Heart left ventricle (tissue), 16 donors: ENCODE measurements around the gene OR2A5. TPM values are rescaled to one million over a fixed set of nuclear protein-coding genes. Genes with fewer than 3 reads are reported as not detected.
A peak's percentile ranks its signal among the peaks of the same experiment; 100 is the strongest.

Source experiments
- ATAC-seq, 4 donors: fragments of 200-7000 bp; cut with Tn5 transposase; one replicate each; pipeline ENCODE4 v1.9.1; 2020 to 2022; ENCODE audit warnings: moderate library complexity in 4 of 4, mild to moderate bottlenecking in 3 of 4, moderate number of reproducible peaks in 1 of 4
- DNase-seq, 5 donors: peaks; one replicate each; pipeline ENCODE4 v3.0.0-alpha.2; 2020
- H3K27ac ChIP-seq, 12 donors: fragments of 200-600 bp; sonication (generic) in 4 of 12; one replicate each; pipeline versions ENCODE4 v1.5.0 to v1.8.0; 2016 to 2022; ENCODE audit warnings: mild to moderate bottlenecking in 2 of 12
- H3K27me3 ChIP-seq, 9 donors: fragments of 200-600 bp; sonication (generic) in 2 of 9; one replicate each; pipeline versions ENCODE4 v1.5.1 to v1.8.0; 2016 to 2022; ENCODE audit warnings: mild to moderate bottlenecking in 3 of 9
- H3K36me3 ChIP-seq, 9 donors: fragments of 200-600 bp; sonication (generic) in 2 of 9; one replicate each; pipeline versions ENCODE4 v1.5.0 to v1.8.0; 2018 to 2022; ENCODE audit warnings: mild to moderate bottlenecking in 2 of 9
- H3K4me1 ChIP-seq, 12 donors: fragments of 200-600 bp; sonication (generic) in 4 of 12; one replicate each; pipeline versions ENCODE4 v1.5.0 to v1.8.0; 2016 to 2022; ENCODE audit warnings: mild to moderate bottlenecking in 3 of 12
- H3K4me3 ChIP-seq, 12 donors: fragments of 200-600 bp; sonication (generic) in 4 of 12; one replicate each; pipeline versions ENCODE4 v1.5.0 to v1.8.0; 2017 to 2022; ENCODE audit warnings: mild to moderate bottlenecking in 9 of 12, moderate library complexity in 4 of 12
- H3K9me3 ChIP-seq, 12 donors: fragments of 200-600 bp; sonication (generic) in 4 of 12; one replicate each; pipeline versions ENCODE4 v1.5.0 to v1.8.0; 2016 to 2022; ENCODE audit warnings: mild to moderate bottlenecking in 1 of 12
- POLR2A ChIP-seq, 2 donors: fragments of 450-650 bp; IDR thresholded peaks; one replicate each; pipeline ENCODE4 v1.6.1; 2017; ENCODE audit warnings: antibody characterized with exemption in 2 of 2, mild to moderate bottlenecking in 2 of 2, moderate library complexity in 2 of 2
- WGBS, 4 donors: extraction: QIAGEN DNeasy Blood & Tissue Kit in 2 of 4; methylation state at CpG; one replicate each; pipeline versions ENCODE4 v1.1.5 to v1.1.7; 2013 to 2018; 5-methylcytosine and 5-hydroxymethylcytosine counted together
- intact Hi-C, 10 donors: fragments of 100-400 bp; cut with DNase I; formaldehyde crosslinking; loops; one replicate each; pipeline versions ENCODE4 v1.11.1 to v1.14.2; 2022
- polyA plus RNA-seq, 2 donors: library from polyadenylated mRNA; stranded (reverse); fragments of 200-250 nt; gene quantifications; one replicate each; pipeline ENCODE4 v1.2.3, GENCODE V29; 2013
- total RNA-seq, 9 donors: library from RNA; depleted of rRNA in 2 of 9; stranded (reverse); fragments of >200 nt in 2 of 9; fragmentation: NEBNext Ultra II Directional in 3 of 9; extraction: Animal tissue kit (Norgen Biotek cat#: 25700) in 3 of 9; gene quantifications; one replicate each; pipeline versions ENCODE4 v1.1.0 to v1.2.4, GENCODE V29; 2016 to 2023
- TF ChIP-seq, protein P1 (sequence below), 12 donors: fragments of 200-600 bp; sonication (generic) in 4 of 12; IDR thresholded peaks; one replicate each; pipeline versions ENCODE4 v1.5.0 to v1.8.0; 2018 to 2022; ENCODE audit warnings: antibody characterized with exemption in 12 of 12, mild to moderate bottlenecking in 5 of 12
- donor health status: ischemic (EF 13 %, LVEDD 7.1; RV severe dilation, severe dysfunction).
- donor health status: healthy with polysubstance abuse.
- donor health status: DM: no; HTN: yes; CAD: no.
- donor health status: DM: no; HTN: no; CAD: no.
- donor health status: ischemic (EF 25% LVEDD 6.9; RV normal size, moderate dysfunction).
- donor health status: ischemic (EF 25% LVEDD 5.7; RV mildly dilated, moderate dysfunction).
- donor health status: healthy.
- donor health status: DM: yes; HTN: yes; CAD: no.
- donor health status: ischemic (EF 35%, LVEDD 5.7; RV mildly dilated, moderate dysfunction).
- donor health status: nonischemic (EF 11% LVEDD 7.7; RV severe dilation, severe dysfunction).
- donor health status: DM: yes; HTN: yes; CAD: no.
- donor health status: PGD.
- donor health status: ischemic (EF 29% LVEDD 5.4; RV normal size, mild dysfunction).
- donor health status: nonischemic (EF 23%, LVEDD 6.1; RV moderate dilation, normal function).

The OR2A5 gene
- total and polyA plus RNA-seq, 11 donors: not detected

DNA sequence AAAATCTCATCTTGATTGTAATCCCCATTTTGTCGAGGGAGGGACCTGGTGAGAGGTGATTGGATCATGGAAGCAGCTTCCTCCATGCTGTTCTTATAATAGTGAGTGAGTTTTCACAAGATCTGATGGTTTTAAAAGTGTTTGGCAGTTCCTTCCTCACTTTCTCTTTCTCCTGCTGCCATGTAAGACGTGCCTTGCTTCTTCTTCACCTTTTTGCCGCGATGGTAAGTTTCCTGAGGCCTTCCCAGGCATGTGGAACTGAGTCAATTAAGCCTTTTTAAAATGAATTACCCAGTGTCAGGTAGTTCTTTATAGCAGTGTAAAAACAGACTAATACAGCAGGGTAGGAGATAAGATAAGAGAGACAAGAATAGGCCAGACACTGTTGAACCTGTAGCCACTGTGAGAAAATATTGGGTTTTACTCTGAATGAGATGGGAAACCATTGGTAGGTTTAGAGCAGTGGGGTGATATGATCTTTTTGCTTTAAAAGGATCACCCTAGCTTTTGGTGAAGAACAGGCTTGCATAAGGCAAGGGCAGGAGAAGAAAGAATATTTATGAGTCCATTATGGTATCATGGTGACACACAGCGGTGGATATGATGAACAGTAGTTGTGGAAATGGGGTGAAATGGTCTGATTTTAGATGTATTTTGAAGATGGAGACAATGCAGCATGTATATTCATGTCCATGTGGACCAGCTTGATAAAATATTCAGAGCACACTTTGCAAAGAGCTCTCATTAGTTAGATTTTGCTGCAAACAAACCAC is 37.1 kb upstream of the OR2A5 start:
- H3K27ac ChIP-seq: no peak overlapping the region
- 67 to 83% (median 75%) methylated on average over 5 of the region's 5 CpGs for WGBS, 4 donors
- no peaks in the 10 kb centered on the region for H3K4me1 ChIP-seq
- H3K27me3 ChIP-seq: no peaks in the 10 kb centered on the region
- no peak for TF ChIP-seq POLR2A (IDR thresholded peaks at IDR 0.05)
- TF ChIP-seq, protein P1, sequence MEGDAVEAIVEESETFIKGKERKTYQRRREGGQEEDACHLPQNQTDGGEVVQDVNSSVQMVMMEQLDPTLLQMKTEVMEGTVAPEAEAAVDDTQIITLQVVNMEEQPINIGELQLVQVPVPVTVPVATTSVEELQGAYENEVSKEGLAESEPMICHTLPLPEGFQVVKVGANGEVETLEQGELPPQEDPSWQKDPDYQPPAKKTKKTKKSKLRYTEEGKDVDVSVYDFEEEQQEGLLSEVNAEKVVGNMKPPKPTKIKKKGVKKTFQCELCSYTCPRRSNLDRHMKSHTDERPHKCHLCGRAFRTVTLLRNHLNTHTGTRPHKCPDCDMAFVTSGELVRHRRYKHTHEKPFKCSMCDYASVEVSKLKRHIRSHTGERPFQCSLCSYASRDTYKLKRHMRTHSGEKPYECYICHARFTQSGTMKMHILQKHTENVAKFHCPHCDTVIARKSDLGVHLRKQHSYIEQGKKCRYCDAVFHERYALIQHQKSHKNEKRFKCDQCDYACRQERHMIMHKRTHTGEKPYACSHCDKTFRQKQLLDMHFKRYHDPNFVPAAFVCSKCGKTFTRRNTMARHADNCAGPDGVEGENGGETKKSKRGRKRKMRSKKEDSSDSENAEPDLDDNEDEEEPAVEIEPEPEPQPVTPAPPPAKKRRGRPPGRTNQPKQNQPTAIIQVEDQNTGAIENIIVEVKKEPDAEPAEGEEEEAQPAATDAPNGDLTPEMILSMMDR (IDR thresholded peaks at IDR 0.05): no peak
- intact Hi-C loops: no loop called here
- H3K9me3 ChIP-seq: peaks cover 0 to 13% (median 0%) of the 10 kb centered on the region in 12 donors
- no peaks in the 10 kb centered on the region for H3K36me3 ChIP-seq
- DNase-seq: no peak
- H3K4me3 ChIP-seq: no peak overlapping the region
- ATAC-seq: no peak

DNA sequence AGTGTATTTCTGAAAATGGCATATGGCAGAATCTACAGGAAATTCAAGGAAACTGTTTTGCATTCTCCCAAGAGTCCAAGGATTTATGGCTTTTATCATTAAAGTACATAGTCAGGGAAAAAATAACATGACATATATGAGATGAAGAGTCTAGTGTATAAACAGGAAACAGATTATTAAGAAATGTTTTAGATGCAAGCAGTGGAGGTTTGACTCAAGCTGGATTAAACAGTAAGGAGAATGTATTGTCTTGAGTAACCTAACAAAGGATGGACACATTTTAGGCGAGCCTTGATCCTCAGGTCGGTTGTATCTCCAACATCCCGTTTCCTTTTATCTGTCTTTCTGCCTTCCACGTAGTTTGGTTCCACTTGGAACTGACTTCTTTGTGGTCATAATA is 30.7 kb upstream of the OR2A5 start:
- Histone ChIP-seq H3K27me3 (no peaks in the 10 kb centered on the region), H3K27ac (no peak overlapping the region), H3K4me1 (peaks cover 0 to 15% (median 0%) of the 10 kb centered on the region in 12 donors), H3K4me3 (no peak overlapping the region), H3K36me3 (no peaks in the 10 kb centered on the region), H3K9me3 (no peaks in the 10 kb centered on the region)
- ATAC-seq (no peak), DNase-seq (no peak)
- TF ChIP-seq, protein P1 (IDR thresholded peaks at IDR 0.05): no peak
- TF ChIP-seq POLR2A (IDR thresholded peaks at IDR 0.05): no peak
- 65 to 84% (median 71%) methylated on average over 4 of the region's 4 CpGs for WGBS, 4 donors
- intact Hi-C loops: no loop called here

DNA sequence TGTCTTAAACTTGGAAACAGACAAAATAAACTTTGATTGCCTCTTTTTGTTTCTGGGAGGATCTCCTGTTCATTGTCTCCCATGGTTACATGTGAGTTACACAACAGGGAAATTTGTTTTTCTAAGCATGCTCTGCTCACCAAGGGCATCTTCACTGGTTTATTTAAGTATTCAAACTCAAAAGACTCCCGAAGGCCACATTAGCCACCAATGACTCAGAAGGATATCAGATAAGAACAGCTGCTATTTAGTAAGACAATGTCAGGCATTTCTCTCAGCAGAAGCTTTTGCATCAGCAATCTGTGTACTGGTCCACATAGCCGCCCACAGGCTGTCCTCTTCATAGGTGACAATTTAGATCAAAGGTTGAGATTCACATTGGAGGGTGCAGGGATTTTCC is 29.3 kb upstream of the OR2A5 start:
- no peak for TF ChIP-seq POLR2A (IDR thresholded peaks at IDR 0.05)
- TF ChIP-seq, protein P1 (IDR thresholded peaks at IDR 0.05): no peak
- DNase-seq (peak in 2 of 5 donors; percentile 20 to 39), ATAC-seq (peak; percentile 57 to 95 (median 80))
- Histone ChIP-seq H3K27ac (peak overlapping the region in 8 of 12 donors; percentile 4 to 73 (median 46)), H3K9me3 (no peaks in the 10 kb centered on the region), H3K4me1 (peaks cover 0 to 15% (median 0%) of the 10 kb centered on the region in 12 donors), H3K4me3 (no peak overlapping the region), H3K27me3 (no peaks in the 10 kb centered on the region), H3K36me3 (no peaks in the 10 kb centered on the region)
- 28 to 38% (median 37%) methylated on average over 2 of the region's 2 CpGs for WGBS, 4 donors
- intact Hi-C loops: no loop called here

DNA sequence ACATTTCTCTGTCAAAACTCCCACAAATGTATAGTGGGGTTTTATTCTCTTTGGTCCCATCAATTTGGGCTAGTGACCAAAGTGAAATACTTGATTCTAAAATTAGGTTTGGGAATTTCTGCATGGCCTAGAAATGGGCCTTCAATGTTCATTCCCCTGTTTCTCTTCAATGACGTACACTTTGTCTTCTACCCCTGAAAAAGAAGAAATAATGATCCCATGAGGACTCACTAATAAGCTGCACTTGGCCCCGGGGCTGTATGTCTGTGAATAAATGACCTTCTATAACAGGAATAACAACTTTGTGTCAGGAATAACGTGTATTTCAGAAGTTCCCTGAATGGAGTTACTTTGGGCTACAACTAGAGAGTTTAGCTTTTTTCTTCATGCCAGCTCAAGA is 28.4 kb upstream of the OR2A5 start:
- H3K9me3 ChIP-seq: no peaks in the 10 kb centered on the region
- peak in 1 of 5 donors; percentile 33 for DNase-seq
- peaks cover 0 to 15% (median 0%) of the 10 kb centered on the region in 12 donors for H3K4me1 ChIP-seq
- no peaks in the 10 kb centered on the region for H3K27me3 ChIP-seq
- TF ChIP-seq, protein P1 (IDR thresholded peaks at IDR 0.05): no peak
- TF ChIP-seq POLR2A (IDR thresholded peaks at IDR 0.05): no peak
- no peak overlapping the region for H3K4me3 ChIP-seq
- intact Hi-C loops: loop anchor here in 3 of 10 donors (10.0 kb wide), 1 partner anchor 116 kb away; the partner anchor contains the start of gene TCAF1 (in 3 of the 3)
- ATAC-seq: peak in 3 of 4 donors; percentile 63 to 75 (median 67)
- WGBS, 4 donors: 46 to 63% (median 48%) methylated on average over 3 of the region's 3 CpGs
- H3K27ac ChIP-seq: peak overlapping the region in 5 of 12 donors; percentile 38 to 73 (median 43)
- no peaks in the 10 kb centered on the region for H3K36me3 ChIP-seq
